ENCODE results near the gene MAML3.

MAML3 gene

GRCh38 chr4:140025470-140025869, 128.5 kb downstream of the MAML3 start:
- TF ChIP-seq, protein P1, sequence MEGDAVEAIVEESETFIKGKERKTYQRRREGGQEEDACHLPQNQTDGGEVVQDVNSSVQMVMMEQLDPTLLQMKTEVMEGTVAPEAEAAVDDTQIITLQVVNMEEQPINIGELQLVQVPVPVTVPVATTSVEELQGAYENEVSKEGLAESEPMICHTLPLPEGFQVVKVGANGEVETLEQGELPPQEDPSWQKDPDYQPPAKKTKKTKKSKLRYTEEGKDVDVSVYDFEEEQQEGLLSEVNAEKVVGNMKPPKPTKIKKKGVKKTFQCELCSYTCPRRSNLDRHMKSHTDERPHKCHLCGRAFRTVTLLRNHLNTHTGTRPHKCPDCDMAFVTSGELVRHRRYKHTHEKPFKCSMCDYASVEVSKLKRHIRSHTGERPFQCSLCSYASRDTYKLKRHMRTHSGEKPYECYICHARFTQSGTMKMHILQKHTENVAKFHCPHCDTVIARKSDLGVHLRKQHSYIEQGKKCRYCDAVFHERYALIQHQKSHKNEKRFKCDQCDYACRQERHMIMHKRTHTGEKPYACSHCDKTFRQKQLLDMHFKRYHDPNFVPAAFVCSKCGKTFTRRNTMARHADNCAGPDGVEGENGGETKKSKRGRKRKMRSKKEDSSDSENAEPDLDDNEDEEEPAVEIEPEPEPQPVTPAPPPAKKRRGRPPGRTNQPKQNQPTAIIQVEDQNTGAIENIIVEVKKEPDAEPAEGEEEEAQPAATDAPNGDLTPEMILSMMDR (IDR thresholded peaks at IDR 0.05; ENCODE audit: low read depth, low read length, missing control alignments), result no peak
- no peak overlapping the region for H3K4me3 ChIP-seq (ENCODE audit: low read depth, low read length)
- DNase-seq (ENCODE audit: low read depth), result no peak

- TF ChIP-seq, protein P1 (IDR thresholded peaks at IDR 0.05; ENCODE audit: low read depth, low read length, missing control alignments), result no peak
- no peak overlapping the region for H3K4me3 ChIP-seq (ENCODE audit: low read depth, low read length)
- DNase-seq (ENCODE audit: low read depth), result no peak
These were observed 133.3 kb downstream of the MAML3 start for GRCh38 chr4:140020457-140021361.

DNA sequence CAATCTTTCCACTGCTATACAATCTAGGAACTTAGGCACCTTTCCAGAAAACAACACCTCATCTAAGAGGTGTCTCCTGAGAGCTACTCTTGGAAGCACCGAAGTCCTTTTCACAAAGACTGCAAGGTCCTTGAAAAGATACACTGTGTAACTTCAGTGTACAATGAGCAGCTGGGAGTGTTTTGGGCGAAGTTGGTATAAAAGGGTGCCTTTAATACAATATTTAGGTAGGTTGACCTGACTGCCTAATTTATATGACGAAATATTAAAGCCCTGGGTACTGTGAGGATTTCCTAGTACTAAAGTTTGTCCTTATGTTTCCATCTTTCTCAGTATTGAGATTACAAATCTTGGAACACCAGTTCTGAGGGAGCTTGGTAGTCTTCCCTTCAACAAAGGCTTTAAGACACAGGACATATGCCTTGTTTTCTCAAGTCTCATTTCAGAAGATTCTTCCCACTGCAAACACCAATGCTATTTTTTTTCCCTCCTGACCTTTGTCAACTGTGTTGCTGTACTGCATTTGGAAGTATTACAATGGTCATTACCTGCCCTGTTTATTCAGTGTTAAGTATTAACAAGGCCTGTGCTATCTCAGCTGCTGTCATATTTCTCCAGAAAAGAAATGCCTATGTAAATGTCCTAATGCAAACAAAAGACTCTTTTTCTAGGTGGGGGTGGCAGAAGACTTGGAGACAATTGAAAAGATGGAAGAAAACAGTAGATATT, 134.2 kb downstream of the MAML3 start:
- no peak overlapping the region for H3K4me3 ChIP-seq (ENCODE audit: low read depth, low read length)
- no peak for DNase-seq (ENCODE audit: low read depth)
- TF ChIP-seq, protein P1 (IDR thresholded peaks at IDR 0.05; ENCODE audit: low read depth, low read length, missing control alignments), result no peak

DNA sequence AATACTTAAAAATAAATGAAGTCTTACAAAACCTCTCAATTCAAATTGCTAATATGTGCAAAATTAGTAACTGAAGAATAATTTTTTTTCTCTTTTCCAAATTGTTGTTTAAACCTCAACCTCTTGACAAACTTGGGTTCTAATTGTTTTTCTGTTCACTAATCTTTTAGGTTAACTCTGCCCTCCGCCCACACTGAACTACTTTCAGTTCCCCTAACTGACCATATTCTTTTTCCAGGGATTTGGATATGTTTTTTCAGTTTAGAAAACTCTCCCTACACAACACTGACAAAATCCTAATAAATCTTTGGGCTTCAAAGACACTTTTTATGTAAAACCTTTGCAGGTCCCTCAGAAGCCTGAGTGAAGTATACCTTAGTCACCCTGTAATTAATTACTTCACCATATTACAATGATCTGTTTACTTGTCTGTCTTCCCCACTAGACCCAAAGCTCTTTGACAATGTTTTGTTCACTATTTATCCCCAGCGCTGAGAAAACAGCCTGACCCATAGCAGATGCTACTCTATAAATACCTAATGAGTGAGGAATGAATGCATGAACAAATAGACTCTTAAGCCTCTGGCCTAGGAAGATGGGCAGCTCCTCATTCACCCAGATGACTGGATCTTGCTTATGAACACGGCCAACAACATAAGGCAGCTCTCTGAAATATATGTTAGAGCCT, 134.9 kb downstream of the MAML3 start:
- TF ChIP-seq, protein P1 (IDR thresholded peaks at IDR 0.05; ENCODE audit: low read depth, low read length, missing control alignments), result no peak
- no peak overlapping the region for H3K4me3 ChIP-seq (ENCODE audit: low read depth, low read length)
- DNase-seq (ENCODE audit: low read depth), result no peak

DNA sequence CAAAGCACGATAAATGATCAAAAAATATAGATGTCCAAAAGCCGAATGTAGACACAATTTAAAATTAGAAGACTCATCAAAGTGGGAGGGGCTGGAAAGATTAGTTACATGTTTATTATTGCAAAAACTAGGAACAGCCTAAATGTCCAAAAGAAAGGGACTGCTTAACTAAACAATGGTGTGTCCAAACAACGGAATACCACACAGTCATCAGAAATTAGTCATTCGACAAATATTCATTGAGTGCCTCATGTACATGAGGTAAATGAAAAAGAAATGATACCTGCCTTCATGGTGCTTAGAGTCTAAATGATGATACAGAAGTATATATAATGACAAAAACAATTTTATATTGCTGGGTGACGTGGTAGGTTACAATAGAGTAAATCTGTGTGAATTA, 139.7 kb downstream of the MAML3 start:
- TF ChIP-seq, protein P1 (IDR thresholded peaks at IDR 0.05; ENCODE audit: low read depth, low read length, missing control alignments), result no peak
- no peak for DNase-seq (ENCODE audit: low read depth)
- no peak overlapping the region for H3K4me3 ChIP-seq (ENCODE audit: low read depth, low read length)

- no peak for DNase-seq (ENCODE audit: low read depth)
- TF ChIP-seq, protein P1 (IDR thresholded peaks at IDR 0.05; ENCODE audit: low read depth, low read length, missing control alignments), result peak; percentile 48
- no peak overlapping the region for H3K4me3 ChIP-seq (ENCODE audit: low read depth, low read length)
These were observed 141.1 kb downstream of the MAML3 start for GRCh38 chr4:140012688-140013486.
